Anterior cingulate cortex (tissue), 58 donors: ENCODE results near the gene GALNT2.

Source experiments
- DNase-seq, 58 donors: peaks; one replicate each; lab custom pipeline; 2025; lab: John Stamatoyannopoulos, UW

GALNT2 gene

GRCh38 chr1:230301822-230302221, 234.8 kb downstream of the GALNT2 start:
- no peak for DNase-seq

DNA sequence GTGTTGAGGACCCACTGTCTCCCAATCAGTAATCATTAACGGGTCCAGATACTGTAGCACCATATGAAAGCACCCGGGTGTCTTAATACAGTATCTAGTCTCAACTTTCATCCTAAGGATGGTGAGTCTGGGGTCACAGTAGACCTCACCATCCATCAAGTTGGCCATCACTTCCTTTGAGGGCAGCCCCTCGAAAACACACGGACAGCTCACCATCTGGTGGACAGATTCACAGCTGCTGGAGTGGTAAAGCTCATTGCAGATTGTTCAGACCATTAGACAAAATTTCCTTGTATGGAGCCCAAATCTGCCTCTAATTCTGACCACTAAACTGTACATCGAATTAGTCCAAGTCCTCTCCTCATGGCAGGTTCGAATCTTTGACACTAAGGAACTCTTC, 236.0 kb downstream of the GALNT2 start:
- DNase-seq: no peak

GRCh38 chr1:230303822-230304221, 236.8 kb downstream of the GALNT2 start:
- no peak for DNase-seq

- no peak for DNase-seq
These were observed 239.1 kb downstream of the GALNT2 start for GRCh38 chr1:230306169-230306568.

GRCh38 chr1:230307213-230307612, 240.2 kb downstream of the GALNT2 start:
- no peak for DNase-seq

DNA sequence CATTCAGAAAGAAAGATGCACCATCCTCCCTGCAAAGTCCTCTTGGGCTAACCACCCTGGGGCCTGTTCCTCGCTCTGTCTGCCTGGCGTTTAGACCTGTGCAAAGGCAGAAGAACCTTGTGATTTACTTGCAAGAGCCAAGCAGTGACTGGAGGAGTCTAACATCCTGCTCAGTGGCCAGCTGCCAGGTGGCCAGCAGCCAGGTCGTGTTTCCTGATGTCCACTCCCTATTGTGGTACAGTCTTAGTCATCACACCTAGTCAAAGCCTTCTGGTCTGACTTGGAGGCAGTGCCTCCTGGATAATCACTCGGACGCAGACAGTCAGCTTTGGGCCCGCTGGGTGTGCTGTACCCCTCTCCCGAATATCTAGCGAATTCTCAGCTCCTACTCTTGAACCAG, 241.0 kb downstream of the GALNT2 start:
- peak in 3 of 58 donors; percentile 21 to 68 (median 23) for DNase-seq

DNA sequence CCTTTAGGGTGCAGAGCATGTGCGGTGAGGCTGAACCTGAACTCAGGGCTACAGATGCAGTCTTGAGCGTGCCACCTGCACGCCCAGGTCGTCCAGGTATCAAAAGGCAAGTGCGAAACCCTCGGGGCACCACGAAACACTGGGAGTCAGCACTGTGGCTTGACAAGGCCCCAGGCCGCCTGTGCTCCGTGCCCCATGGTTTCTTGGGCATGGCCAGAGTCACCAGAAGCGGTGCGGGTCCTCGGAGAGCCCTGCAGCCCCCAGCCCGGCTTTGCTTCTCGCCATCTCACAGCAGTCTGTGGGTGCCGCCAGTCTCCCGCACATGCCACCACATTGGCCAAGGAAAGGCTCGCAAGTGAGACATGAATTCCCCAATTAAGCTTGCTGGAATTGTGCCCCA, 241.8 kb downstream of the GALNT2 start:
- no peak for DNase-seq

DNA sequence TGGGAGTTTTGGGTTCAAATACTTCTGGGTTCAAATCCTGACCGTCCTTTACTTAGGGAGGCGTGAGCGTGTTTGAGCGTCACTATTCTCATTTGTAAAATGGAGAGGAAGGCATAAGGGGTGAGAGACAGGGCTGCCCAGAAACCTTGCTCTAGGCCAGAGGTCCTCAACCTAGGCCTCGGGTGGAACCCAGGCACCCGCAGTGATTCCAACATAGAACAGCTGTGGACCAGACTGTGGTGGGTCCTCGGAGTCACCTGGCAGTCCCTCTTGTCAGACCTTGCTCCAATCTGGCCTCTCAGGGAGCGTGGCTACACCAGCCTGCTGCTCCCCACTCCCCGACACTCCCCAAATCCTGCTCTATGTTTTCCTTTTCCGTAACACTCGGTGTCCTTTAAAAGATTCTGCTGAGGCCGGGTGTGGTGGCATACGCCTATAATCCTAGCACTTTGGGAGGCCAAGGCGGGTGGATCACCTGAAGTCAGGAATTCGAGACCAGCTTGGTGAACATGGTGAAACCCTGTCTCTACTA, 242.7 kb downstream of the GALNT2 start:
- no peak for DNase-seq

DNA sequence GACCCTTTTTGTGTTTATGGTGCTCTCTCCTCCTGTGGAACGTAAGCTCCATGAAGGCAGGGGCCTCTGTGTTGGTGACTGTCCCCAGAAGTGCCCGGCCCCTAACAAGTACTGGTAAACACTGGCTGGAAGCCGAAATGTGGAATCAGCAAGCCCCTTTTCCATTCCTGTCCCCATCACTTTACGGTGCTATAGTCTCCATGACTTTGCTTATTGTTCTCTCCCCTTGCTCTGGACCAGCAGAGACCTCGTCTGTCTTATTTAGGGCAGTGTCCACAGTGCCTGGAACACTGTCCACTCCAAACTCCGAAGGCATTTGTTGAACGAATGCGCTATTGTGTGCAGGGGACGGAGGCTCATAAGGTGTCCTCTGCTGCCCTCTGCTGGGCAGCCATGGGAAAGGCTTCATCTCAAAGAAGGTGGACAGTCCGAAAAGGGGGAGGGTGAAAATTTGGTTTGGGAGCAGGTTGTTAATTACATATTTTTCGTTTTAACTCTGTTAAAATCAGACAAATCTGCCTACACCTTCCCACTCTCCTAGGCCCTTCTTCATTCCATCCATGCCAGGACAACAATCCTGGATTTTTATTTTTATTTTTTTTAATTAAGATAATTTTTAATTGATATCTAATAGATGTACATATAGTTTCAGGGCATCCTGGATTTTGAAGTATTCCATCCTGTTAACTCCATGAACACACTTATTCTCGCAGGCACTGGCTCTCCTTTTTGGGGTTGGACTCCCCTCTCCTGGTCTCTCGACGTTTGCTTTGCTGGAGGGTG, 243.5 kb downstream of the GALNT2 start:
- peak in 53 of 58 donors; percentile 10 to 82 (median 54) for DNase-seq

DNA sequence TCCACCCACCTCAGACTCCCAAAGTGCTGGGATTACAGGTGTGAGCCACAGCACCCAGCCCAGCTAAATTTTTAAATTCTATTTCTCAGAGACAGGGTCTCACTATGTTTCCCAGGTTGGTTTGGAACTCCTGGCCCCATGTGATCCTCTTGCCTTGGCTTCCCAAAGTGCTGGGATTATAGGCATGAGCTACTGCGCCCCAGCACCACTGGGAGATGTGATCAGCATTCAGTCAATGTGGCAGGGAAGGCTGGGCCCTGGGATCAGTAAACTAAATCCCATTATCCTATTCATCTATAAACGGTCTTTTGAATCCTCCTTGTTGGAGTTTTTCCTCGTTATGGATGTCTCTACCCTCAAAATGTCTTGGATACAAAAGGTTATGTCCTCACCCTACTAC, 245.6 kb downstream of the GALNT2 start:
- no peak for DNase-seq

DNA sequence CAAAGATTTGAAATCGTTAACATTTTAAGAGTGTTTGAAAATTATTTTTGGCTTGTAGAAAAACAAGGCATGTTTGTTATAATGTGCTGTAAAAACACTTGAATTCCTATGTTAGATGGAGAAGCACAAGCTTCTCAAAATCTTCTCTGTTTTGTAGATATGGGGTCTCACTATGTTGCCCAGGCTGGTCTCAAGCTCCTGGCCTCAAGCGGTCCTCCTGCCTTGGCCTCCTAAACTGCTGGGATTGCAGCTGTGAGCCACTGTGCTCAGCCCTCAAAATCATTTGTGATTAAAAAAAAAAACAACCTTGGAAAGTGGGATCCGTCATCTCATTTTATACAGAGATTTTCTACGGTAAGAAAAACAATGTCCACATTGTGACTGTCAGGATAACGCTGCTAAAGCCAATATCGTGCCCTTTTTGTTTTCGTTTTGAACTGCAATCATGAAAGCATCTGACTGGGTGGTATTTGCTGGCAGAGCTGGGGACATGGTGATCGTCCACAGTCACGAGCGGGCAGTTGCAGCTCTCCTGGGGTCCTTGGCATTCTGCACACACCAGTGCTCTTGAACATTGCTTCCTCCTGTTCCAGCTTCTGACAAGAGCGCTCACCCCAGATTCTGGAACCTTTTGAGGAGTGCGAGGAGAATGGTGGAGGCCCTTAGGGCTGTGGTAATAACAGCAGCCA, 246.6 kb downstream of the GALNT2 start:
- no peak for DNase-seq

GRCh38 chr1:230314142-230314470, 247.1 kb downstream of the GALNT2 start:
- no peak for DNase-seq

- DNase-seq: no peak
These were observed 248.1 kb downstream of the GALNT2 start for GRCh38 chr1:230315099-230315498.

DNA sequence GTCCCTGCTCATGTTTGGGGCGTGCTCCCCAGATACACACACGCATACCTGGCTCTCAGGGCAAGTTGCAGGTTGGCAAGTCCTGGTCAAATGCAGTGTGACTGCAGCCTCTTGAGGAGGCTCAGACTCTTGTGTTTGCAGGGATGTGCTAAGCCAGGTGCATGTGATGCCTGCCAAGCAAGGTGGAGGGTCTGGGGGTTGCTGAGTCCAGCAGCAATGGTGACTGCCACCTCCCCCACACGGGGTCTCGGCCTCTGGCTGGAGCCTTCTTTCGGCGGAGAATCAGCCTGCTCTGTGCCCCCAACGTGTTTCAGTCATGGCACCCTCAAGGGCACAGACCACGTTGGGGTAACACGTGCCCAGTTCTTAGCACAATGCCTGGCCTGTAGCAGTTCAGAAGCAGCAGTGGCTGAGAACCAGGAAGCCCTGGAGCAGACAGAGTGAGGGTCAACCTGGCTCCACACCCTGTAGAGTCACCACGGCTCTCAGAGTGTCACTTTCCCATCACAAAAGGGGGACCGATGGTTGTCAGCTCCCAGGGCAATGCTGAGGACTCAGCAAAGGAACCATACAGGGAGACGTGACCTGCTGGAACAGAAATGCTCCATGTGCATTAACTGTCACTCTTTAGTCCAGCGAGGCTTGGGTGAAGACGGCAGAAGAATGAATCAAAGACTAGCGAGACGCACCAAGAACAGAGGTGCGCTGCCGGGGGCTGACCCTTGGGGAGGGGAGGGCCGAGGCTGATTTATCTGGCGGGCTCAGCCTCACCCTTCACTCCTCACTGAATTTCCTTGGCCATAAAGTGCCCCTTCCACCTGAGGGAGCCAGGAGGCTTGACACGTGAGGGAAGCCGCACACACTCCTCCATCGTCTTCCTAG, 250.1 kb downstream of the GALNT2 start:
- DNase-seq: no peak

DNA sequence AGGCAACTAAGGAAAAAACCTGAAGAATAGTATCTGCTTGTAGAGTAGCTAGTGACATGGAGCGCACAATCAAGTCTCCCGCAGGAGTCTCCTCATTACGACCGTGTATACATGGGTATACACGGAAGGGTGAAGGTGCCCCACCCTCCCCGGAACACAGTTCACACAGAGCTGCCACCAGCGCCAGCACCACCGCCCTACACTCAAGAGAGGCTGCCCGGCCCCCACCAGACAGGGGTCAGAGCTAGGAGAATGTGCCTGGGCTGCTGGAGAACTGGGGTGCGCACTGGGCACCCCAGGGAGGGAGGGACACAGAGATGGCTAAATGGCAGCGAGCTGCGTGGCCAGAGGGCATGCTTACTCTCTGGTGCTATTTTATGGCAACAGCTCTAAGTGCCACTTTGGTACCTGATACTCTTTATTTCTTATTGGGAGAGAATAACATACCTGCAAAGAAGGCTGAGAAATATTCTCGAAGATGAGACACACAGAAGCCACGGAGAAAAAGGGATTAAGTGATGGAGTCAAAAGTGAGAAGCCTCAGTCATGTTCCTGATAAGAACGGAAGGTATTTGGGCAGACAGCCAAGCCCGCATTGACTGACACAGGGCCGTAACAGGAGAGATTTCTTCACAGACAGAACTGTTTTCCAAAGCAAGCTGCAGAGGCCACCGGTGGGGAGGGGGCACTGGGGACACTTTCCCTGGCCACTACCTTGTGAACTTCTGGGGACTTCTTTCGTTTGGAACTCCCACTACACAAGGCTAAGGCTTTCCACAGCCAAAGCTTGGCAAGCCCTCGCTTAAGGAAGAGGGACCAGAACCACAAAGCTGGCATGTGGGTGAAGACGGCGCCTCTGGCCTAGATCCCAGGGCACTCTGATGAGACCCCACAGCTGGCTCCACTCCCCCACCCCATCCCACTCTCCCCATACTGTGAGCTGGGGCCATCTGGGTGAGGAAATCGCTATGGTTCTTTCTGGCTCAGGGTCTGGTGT, 251.1 kb downstream of the GALNT2 start:
- no peak for DNase-seq

GRCh38 chr1:230319014-230319747, 252.1 kb downstream of the GALNT2 start:
- DNase-seq: no peak

DNA sequence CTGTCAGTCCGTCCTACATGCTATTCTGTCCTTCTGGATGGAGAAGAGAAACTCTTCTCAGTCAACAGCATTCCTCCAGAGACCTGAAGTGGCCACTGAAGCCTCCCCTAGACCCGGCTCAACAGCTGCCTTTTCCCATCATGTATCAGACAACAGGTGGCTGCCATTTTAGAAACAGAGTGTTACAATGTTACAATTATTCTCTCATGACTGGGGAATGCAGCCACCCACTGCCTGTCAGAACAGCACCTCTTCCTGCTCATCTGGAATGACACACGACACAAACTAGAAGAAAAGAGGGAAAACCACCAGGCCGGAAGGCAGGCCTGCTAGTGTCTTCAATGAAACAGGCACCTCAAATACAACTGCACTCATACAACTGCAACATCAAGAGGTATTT, 253.8 kb downstream of the GALNT2 start:
- DNase-seq: no peak

- no peak for DNase-seq
These were observed 254.3 kb downstream of the GALNT2 start for GRCh38 chr1:230321341-230321740.
